Measurements from ENCODE around the gene NFIX. TPM values are rescaled to one million over a fixed set of nuclear protein-coding genes. Genes with fewer than 3 reads are reported as not detected.
A peak's percentile ranks its signal among the peaks of the same experiment; 100 is the strongest.

The NFIX gene
- total and polyA plus RNA-seq, 2 of the 13 experiments (the other 11 are each of a cell fraction or from before 2014, with no cell fraction given), result 3.4 to 5.4 TPM

- CTCF ChIA-PET (ENCODE audit: low intra/inter-chr PET ratio, low total read pairs), result no interaction called here
- peaks cover 23% of the 10 kb centered on the region for H3K79me2 ChIP-seq (ENCODE audit: insufficient read depth, low read length)
These were observed 11.4 kb downstream of the NFIX start for GRCh38 chr19:13006431-13007281.

More at GRCh38 chr19:13006431-13007281, 11.4 kb downstream of the NFIX start:
- TF ChIP-seq HNRNPL (IDR thresholded peaks at IDR 0.05; ENCODE audit: low read depth, low read length) (peak; percentile 80), ZFX (CRISPR knock-in tag; IDR thresholded peaks at IDR 0.05; ENCODE audit: low read depth) (no peak), ZNF891 (CRISPR knock-in tag; IDR thresholded peaks at IDR 0.05) (no peak), RBM22 (optimal IDR thresholded peaks at IDR 0.05; ENCODE audit: low read length) (no peak), TFE3 (CRISPR knock-in tag; IDR thresholded peaks at IDR 0.05) (no peak)
- Histone ChIP-seq H3K4me3 (replicated peaks in 1 of 3; ENCODE audit: insufficient read depth in 1 of 3, low read depth in 2 of 3, low read length in 3 of 3) (no peak overlapping the region), H2AFZ (ENCODE audit: low read length) (no peak overlapping the region), H3K27ac (ENCODE audit: extremely low read length, insufficient read depth, low read length) (no peak overlapping the region), H3K9ac (ENCODE audit: insufficient read depth, low read depth, low read length) (no peak overlapping the region), H4K20me1 (ENCODE audit: insufficient read depth, low read length) (no peaks in the 10 kb centered on the region), H3K4me1 (ENCODE audit: insufficient read depth, low read length) (peaks cover 13% of the 10 kb centered on the region), H3K9me3 (ENCODE audit: low read length) (no peaks in the 10 kb centered on the region), H3K4me2 (ENCODE audit: low read depth, low read length) (no peak overlapping the region), H3K27me3 (ENCODE audit: control insufficient read depth in 1 of 2, insufficient read depth in 2 of 2, low read length in 2 of 2) (no peaks in the 10 kb centered on the region; a peak in 1 of 5 replicates), H3K36me3 (replicated peaks in 1 of 2; ENCODE audit: control insufficient read depth in 1 of 2, insufficient read depth in 2 of 2, low read length in 2 of 2) (peaks cover 3 to 4% of the 10 kb centered on the region in 2 experiments; a peak in 3 of 5 replicates)
- DNase-seq (ENCODE audit: low spot score) (no peak), FAIRE-seq (no peak), ATAC-seq (no peak)
- POLR2A ChIA-PET, result interaction anchor here (2.8 to 3.8 kb wide), 2 partner anchors 25 to 54 kb away, joined by 9 to 16 read pairs; no protein-coding TSS in a partner anchor
- intact Hi-C loops (cut with micrococcal nuclease; ENCODE audit: unreplicated experiment), result no loop called here
- in situ Hi-C loops (cut with HindIII; ENCODE audit: extremely low pct_ligation_motif_present, low pct_unique_long_range_greater_than_20kb), result no loop called here
- BruUV-seq (replicated peaks), result no TSS peak
- over 99% methylated on average over 9 of the region's 28 CpGs for WGBS (ENCODE audit: low lambda C conversion rate)
